ENCODE results near the gene TMEM121.

Gene TMEM121

GRCh38 chr14:105495101-105495989, 31.0 kb upstream of the TMEM121 start:
- TF ChIP-seq TSHZ2 (CRISPR knock-in tag; IDR thresholded peaks at IDR 0.05): no peak
- TF ChIP-seq ZFP3 (CRISPR knock-in tag; IDR thresholded peaks at IDR 0.05): no peak
- TF ChIP-seq CSDC2 (CRISPR knock-in tag; IDR thresholded peaks at IDR 0.05): no peak
- no peak for TF ChIP-seq RARB (CRISPR knock-in tag; IDR thresholded peaks at IDR 0.05)
- no peak for TF ChIP-seq ZC3H10 (CRISPR knock-in tag; IDR thresholded peaks at IDR 0.05)
- no peak for TF ChIP-seq GLIS3 (CRISPR knock-in tag; IDR thresholded peaks at IDR 0.05)
- no peak for TF ChIP-seq ARNTL (CRISPR knock-in tag; IDR thresholded peaks at IDR 0.05; ENCODE audit: borderline replicate concordance, low read depth)
- no peak for ATAC-seq

DNA sequence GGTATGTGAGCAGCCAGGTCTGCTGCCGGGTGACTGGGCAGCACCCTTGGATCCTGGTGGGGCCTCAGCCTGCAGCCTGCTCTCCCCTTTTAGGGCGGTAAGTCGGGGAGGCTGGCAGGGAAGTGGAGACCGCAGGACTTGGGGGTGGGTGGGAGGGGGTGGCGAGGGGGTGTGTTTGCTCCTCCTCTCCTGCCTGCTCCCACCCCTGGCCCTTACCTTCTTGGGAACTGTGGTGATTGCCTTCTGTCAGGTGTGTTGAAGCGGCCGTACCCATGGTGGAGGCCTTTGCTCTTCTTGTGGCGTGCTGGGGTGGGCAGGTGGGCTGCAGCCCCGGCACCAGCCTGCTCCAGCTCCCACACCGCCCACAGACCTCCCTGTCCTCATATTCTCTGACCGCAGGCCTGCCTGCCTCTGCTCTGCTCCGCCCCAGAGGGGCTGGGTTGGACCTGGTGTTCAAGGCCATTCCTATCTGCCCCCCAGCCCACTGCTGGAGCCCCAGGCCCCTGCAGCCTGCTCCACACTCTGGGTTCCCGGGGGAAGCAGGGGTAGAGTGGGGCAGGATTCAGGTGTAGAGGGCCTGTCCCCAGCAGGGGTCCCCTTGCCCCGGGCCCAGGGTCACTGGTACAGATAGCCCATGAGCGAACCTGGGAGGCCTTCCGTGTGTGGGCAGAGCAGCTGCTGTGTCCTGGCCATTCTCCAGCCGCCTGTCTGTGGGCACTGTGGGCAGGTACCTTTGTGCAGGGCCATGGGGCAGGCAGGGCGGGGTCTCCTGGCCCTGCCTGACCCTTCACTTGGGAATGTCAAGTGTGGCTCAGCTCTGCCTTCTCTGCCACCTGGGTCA, 30.2 kb upstream of the TMEM121 start:
- TF ChIP-seq ZNF70 (CRISPR knock-in tag; IDR thresholded peaks at IDR 0.05) (no peak), ZNF8 (CRISPR knock-in tag; IDR thresholded peaks at IDR 0.05) (no peak), TSHZ2 (CRISPR knock-in tag; IDR thresholded peaks at IDR 0.05) (no peak), PPARA (CRISPR knock-in tag; IDR thresholded peaks at IDR 0.05; ENCODE audit: borderline replicate concordance) (no peak), ESRRG (CRISPR knock-in tag; IDR thresholded peaks at IDR 0.05) (no peak), ARNTL (CRISPR knock-in tag; IDR thresholded peaks at IDR 0.05; ENCODE audit: borderline replicate concordance, low read depth) (no peak), SNAI2 (CRISPR knock-in tag; IDR thresholded peaks at IDR 0.05) (no peak), TOX (CRISPR knock-in tag; IDR thresholded peaks at IDR 0.05; ENCODE audit: borderline replicate concordance) (no peak)
- TF ChIP-seq, protein P1, sequence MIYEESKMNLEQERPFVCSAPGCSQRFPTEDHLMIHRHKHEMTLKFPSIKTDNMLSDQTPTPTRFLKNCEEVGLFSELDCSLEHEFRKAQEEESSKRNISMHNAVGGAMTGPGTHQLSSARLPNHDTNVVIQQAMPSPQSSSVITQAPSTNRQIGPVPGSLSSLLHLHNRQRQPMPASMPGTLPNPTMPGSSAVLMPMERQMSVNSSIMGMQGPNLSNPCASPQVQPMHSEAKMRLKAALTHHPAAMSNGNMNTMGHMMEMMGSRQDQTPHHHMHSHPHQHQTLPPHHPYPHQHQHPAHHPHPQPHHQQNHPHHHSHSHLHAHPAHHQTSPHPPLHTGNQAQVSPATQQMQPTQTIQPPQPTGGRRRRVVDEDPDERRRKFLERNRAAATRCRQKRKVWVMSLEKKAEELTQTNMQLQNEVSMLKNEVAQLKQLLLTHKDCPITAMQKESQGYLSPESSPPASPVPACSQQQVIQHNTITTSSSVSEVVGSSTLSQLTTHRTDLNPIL (CRISPR knock-in tag; IDR thresholded peaks at IDR 0.05; ENCODE audit: low read depth): no peak
- no peak for ATAC-seq

GRCh38 chr14:105496831-105497591, 29.4 kb upstream of the TMEM121 start:
- no peak for ATAC-seq
- no peak for TF ChIP-seq TOX (CRISPR knock-in tag; IDR thresholded peaks at IDR 0.05; ENCODE audit: borderline replicate concordance)
- no peak for TF ChIP-seq BACH2 (CRISPR knock-in tag; IDR thresholded peaks at IDR 0.05; ENCODE audit: borderline replicate concordance)

DNA sequence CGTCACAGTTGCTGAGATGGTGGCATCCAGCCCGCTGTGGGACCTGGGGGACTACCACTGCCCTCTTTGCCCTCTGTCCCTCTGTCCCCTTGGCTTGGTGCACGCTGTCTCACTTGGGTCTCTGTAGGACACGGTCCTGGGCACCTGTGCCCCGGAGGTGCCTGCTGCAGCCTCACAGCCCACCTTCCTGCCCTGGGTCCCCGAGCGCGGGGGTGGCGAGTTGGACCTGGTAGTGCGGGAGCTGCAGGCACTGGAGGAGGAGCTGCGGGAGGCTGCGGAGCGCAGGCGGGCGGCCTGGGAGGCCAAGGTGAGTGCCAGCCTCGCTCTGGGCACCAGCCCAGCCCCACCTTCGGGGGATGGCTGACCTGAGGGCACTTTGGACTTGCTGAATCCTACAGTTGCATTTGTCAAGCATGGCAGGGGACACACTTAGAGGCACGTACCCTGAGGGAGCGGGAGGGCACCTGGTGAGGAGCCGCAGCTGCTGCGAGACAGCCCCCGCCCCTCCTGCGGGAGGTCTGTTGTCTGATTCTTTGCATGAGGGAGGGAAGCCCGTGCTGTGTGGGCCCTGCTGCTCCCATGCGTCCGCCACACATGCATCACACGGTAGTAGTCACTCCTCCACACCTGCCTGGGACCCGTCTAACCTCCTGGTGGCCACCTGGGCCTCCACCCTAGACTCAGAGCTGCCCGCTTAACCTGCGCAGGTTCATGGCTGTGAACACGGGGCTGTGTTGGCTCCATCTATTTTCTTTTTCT, 28.5 kb upstream of the TMEM121 start:
- ATAC-seq: no peak
- TF ChIP-seq CSDC2 (CRISPR knock-in tag; IDR thresholded peaks at IDR 0.05) (no peak), ESRRG (CRISPR knock-in tag; IDR thresholded peaks at IDR 0.05) (no peak), ZFP3 (CRISPR knock-in tag; IDR thresholded peaks at IDR 0.05) (no peak), ZNF70 (CRISPR knock-in tag; IDR thresholded peaks at IDR 0.05) (no peak), SNAI2 (CRISPR knock-in tag; IDR thresholded peaks at IDR 0.05) (no peak), PATZ1 (CRISPR knock-in tag; IDR thresholded peaks at IDR 0.05; ENCODE audit: borderline replicate concordance) (no peak), TSHZ2 (CRISPR knock-in tag; IDR thresholded peaks at IDR 0.05) (no peak)
